HG03039 (cell line): Measurements from ENCODE around the gene SHPK.

Source experiments
- ATAC-seq: cut with Tn5 transposase; IDR thresholded peaks from one replicate; pipeline ENCODE4 v1.9.1; 2021; ENCODE audit warnings: mild to moderate bottlenecking, moderate library complexity; ENCODE audit not compliant: unreplicated experiment

Gene SHPK

DNA sequence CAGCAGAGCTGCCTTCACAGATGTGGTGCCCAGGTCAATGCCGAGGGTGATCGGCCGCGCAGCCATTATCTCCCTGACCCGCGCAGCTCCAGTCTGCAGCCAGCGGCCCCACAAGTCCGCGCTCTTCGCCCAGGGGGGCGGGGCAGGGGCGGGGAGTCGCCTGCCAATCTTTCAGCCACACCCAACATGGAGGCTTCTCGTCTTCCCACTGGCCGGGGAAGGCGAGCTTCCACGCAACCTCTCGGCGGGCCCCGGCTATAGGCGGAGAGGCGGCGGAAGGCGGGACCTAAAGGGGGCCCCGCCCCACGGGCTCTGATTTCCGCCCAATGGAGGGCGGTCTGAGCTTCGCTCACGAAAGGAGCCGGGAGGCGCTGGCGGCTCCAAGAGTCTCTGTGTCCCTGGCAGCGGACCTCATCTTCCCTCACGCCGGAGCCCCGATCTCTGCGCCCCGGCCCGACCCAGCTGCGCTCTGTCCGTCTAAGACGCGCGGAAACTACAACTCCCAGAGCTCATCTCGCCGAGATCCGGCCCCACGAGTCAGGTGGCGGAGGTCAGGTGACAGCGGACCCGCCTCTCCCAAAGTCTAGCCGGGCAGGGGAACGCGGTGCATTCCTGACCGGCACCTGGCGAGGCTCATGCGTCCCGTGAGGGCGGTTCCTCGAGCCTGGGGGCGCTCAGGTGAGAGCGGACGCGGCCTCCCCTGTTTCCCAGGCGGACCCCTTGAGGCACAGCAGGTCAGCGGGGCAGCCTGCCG, at the start of gene SHPK, which contains the start of gene CTNS:
Gene SHPK, minus strand, starts transcription at position 97 of the 754 bp plus-strand sequence. Its CDS starts 31 bp downstream, at position 66.
Gene CTNS, plus strand, starts transcription at position 607 of the 754 bp plus-strand sequence. CDS start 3,447 bp downstream, outside the sequence.
- peak; percentile 93 for ATAC-seq

GRCh38 chr17:3685174-3685573, 49.1 kb upstream of the SHPK start:
- no peak for ATAC-seq

GRCh38 chr17:3683054-3683511, 47.0 kb upstream of the SHPK start:
- no peak for ATAC-seq

DNA sequence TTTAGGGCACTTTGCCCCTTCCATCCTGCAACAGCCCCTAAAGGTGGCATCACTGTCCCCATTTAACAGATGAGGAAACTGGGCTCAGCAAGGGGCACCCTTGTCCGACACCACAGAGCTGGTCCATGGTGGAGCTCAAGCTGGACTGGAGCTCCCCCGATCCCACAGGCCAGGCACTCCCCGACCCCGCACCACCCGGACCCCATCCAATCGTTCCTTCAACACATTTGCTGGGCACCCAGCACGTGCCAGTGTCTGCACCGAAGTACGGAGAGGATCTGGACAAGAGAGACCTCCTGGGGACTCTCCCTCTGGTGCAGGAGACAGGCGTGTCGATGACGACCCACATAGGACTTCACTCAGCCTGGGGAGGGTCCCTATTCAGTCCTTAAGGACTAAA, 46.0 kb upstream of the SHPK start:
- no peak for ATAC-seq

DNA sequence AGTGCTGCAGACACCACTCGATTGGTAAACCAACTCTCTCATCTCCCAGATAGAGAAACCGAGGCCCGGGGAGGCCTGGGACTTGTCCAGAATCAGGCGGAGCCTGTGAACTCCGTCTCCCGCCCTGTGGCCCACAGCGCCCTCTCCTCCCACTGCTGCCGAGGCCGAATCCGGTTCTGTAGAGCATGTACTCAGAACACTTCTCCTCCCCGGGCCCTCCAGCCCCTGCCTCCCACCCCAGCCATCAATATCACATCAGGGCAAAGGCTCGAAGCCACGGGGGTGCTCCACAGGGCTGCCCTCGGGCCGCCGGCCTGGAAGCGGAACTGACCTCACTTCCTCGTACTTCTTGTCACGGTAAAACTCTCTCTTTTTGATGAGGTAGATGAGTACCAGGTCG, 45.5 kb upstream of the SHPK start:
- no peak for ATAC-seq

GRCh38 chr17:3681057-3681456, 45.0 kb upstream of the SHPK start:
- ATAC-seq = no peak

DNA sequence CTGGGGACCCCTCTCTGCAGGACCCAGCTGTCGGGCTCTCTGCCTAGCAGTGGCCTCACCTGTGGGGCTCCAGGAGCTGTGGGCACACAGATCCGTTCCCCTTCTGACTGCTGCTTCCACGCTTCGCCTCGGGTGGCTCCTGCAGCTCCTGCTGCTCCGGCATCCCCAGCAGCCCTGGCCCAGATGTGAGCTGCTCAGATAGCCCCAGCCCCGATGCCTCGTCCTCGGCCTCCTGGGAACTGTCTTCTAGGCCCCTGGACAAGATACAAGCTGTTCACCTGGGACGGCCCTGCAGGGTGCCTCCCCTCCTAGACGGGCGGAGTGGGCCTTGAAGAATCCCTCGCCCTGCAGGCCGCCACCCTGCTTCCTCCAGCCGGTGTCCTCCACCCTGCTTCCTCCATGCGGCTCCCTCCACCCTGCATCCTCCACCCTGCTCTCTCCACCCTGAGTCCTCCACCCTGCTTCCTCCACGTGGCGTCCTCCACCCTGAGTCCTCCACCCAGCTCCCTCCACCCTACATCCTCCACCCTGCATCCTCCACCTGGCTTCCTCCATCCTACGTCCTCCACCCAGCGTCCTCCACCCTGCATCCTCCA, 43.6 kb upstream of the SHPK start:
- ATAC-seq = no peak

DNA sequence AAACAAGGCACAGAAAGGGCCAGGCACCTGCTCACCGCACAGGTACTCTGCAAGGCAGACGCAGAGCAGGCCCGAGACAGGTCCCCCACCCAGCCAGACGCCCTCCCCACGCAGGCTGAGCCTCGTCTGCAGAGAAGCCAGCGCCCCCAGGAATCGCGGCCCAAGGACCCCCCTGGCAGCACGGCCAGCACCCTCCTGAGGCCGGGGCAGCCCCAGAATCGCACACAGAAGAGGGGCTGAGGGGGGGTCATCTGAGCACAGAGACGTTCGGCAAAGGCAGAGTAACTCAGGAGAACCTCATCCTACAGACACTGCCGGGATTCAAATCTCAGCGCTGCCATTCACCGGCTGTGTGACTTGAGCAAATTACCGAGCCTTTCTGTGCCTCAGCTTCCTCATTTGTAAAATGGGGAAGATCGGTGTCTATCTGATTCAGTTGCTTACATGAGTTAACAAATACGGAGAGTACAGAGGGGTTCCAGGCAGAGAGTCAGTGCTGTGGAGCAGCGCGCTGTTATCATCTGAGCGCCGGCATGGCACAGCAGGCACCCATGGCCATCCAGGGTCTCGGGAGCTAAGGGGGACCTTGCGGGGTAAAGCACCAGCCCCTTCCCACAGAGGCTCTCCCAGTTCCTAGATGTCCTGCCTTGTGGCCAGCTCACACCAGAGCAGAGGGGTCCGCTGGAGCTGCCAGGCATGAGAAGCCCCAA, 42.9 kb upstream of the SHPK start:
- ATAC-seq = no peak

DNA sequence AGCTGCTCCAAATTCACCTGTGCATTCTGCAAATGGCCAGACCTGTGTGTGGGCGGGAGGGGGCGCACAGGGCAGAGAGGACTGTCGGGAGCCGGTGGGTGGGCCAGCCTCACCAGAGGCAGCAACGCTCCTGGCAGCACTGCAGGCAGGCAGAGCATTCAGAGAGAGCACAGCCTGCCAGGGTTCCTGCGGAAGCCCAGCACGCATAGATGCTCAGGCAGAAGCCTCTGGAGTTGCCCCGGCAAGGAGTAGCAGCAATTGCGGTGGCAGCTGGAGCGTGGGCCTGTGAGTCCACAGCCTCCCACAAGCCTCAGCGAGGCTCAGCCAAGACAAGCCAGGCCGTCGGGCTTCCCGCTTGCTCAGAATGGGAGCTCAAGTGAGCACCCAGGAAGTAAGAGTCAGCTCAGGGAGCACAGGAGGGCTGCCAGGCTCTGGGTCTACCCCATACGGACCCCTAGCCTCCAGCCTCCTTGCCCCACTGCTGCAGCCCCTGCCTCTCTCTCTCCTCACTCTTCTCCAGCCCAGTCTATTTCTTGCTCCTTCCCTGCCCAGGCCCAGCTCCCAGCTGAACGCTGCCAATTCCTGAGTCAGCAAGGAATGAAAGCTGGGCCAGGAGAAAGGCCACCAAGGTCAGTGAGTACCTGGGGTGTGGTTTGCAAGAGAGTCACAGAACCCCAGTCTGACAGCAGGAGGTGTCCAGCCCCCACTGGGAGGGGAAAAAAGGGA, 42.2 kb upstream of the SHPK start:
- ATAC-seq = no peak

- ATAC-seq = no peak
Measured at GRCh38 chr17:3675886-3676285, 39.8 kb upstream of the SHPK start.

GRCh38 chr17:3672571-3672970, 36.5 kb upstream of the SHPK start:
- no peak for ATAC-seq

DNA sequence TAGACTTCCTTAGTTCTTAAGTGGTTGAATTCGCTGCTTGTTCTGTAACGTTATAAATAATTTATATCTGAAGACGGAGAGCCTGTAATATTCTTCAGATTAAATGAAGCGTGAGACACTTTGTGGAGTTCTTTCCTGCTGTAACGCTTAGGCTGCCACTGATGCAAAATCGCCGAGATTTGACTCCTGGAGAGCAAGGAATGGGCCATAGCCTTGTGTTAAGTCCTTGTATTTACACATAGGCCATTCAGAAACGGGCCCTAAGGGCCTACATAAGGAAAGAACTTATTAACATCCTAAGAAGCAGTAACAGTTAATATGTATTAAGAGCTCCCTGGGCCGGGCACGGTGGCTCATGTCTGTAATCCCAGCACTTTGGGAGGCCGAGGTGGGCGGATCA, 33.5 kb upstream of the SHPK start:
- no peak for ATAC-seq

- no peak for ATAC-seq
Measured at GRCh38 chr17:3669085-3669347, 33.0 kb upstream of the SHPK start.

GRCh38 chr17:3668279-3669084, 32.4 kb upstream of the SHPK start, which contains the start of the genes EMC6 and TAX1BP3:
Gene EMC6, plus strand, starts transcription at chr17:3668812. Its CDS starts 335 bp downstream, at chr17:3669147.
Gene TAX1BP3, minus strand, starts transcription at chr17:3668578. Its CDS starts 52 bp downstream, at chr17:3668526.
- ATAC-seq = peak; percentile 74

DNA sequence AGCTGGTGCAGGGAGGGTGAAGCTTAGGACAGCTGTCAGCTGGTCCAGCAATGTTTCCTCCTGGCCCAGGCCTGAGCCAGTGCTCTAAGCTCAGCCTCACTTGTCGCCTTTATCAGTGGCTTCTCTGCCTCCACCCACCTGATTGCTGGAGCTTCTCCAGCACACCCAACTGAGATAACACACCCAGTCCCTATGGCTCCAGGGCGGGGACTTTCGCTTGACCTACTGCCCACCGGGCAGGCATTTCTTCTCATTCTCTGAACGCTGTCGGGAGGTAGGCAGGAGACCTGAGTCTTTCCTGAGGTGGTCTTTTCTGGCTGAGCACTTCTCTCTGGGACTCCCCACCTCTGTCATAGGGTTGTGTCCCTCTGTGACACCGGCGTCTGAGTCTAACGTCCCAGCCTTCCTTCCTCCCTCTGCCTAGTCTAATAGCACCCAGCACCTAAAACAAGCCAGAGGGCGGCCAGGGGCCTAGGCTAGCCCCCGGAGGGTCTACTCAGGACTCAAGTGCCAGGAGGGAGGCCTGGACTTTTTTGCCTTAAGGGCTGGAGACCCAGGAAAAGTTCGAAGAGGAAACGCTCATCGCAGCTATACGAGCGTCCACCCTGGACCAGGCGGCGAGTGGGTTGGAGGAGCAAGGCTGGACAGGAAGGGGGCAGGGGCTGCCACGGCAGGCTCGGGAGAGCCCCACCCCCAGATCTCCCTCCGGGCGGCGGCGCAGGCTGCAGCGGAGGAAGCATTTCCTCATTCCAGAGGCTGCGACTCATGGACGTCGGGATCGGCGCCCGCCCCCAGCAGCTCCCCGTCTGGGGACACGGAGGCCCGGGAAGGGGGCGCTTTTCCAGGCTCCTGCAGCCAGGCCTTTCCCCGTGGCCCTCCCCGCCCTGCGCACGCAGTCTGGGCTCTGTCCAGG, 31.6 kb upstream of the SHPK start:
- ATAC-seq = peak; percentile 9

DNA sequence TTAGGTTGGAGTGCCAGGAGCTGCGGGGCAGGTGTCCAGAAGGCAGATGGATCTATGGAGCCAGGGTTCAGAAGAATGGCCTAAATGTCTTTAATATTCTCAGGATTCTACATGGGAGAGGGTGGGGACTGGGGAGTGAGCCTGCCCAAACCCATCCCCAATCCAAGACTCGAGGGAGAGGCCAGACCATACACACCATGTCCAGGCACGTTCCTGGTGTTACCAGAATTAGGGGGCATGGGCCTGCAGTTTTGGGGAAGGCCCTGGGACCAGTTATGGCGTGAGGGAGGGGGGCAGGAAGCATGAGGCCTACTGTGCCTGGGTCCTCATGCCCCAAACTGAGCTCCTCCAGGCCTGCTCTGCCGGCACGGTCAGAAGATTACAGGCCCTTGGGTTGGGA, 30.5 kb upstream of the SHPK start:
- no peak for ATAC-seq

GRCh38 chr17:3665834-3666233, 29.8 kb upstream of the SHPK start:
- ATAC-seq = no peak

DNA sequence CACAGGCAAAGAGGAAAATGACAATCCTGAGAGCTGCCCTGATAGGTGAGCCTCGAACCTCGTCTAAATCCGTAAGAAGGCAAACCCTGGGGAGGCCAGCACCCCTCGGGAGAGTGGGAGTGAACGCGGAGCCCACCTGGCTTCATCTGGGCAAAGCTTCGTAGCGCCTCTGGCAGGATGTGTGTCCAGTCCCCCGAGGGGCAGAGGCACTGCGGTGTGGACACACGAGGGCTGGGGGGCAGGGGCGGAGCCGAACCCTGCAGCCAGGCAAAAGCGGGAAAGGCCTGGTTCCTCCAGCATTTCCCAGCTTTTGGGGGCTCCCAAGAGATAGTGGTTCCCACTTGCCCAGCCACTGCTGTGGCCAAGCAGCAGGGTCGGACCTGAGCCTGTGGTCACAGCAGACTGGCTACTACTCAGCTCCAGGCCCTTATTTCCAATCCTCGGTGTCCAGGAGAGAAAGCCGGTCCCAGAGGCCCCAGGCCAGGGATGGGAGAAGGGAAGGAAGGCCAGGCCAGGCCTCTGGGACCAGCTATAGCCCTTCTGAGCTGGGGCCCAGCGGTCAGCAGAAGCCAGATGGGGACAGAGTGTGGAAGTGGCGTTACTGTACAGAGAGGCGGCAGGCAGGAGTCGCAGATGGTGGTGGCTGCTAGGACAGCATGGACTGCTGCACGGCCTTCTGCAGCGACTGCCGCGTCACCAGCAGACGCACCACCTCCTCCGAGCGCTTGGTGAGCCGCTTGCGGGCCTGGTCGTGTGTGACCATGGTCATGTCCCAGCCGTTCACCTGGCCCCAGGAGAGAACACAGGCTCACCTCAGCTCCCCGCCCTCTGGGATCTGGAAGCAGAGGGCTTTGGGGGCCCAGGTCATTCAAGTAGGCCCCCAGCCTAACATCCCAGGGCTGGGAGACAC, 27.3 kb upstream of the SHPK start:
- ATAC-seq = no peak
